Neural cell (in vitro differentiated cells): ENCODE data around the gene HSD17B13. TPM values are rescaled to one million over a fixed set of nuclear protein-coding genes. Genes with fewer than 3 reads are reported as not detected.

ENCODE experiments used
- H2AFZ ChIP-seq: fragments of 200-600, 300-800 bp; sonication (generic), shearing (Covaris generic); 2 replicates; pipeline ENCODE4 v1.6.0; 2014; ENCODE audit warnings: low read depth, mild to moderate bottlenecking, antibody characterized with exemption, low read length, moderate library complexity
- H3F3A ChIP-seq: fragments of 200-600 bp; shearing (Covaris generic); 2 replicates; pipeline ENCODE4 v1.6.1; 2016; ENCODE audit warnings: mild to moderate bottlenecking, moderate library complexity, mixed read lengths, antibody characterized with exemption, low read length; ENCODE audit not compliant: insufficient read depth, poor library complexity, severe bottlenecking
- H3K27ac ChIP-seq: fragments of 200-600, 300-800 bp; sonication (generic), shearing (Covaris generic); 2 replicates; pipeline ENCODE4 v1.5.1; 2014; ENCODE audit warnings: mild to moderate bottlenecking, low read length, moderate library complexity
- H3K27me3 ChIP-seq: fragments of 300-800, 200-600 bp; sonication (generic), shearing (Covaris generic); 2 replicates; pipeline ENCODE4 v1.6.0; 2014; ENCODE audit warnings: mild to moderate bottlenecking, low read depth, low read length, moderate library complexity; ENCODE audit not compliant: insufficient read depth
- H3K36me3 ChIP-seq: fragments of 300-800, 200-600 bp; sonication (generic), shearing (Covaris generic); 2 replicates; pipeline ENCODE4 v1.5.1; 2014; ENCODE audit warnings: mild to moderate bottlenecking, antibody characterized with exemption, low read length, moderate library complexity; ENCODE audit not compliant: insufficient read depth
- H3K4me2 ChIP-seq: fragments of 300-800, 200-600 bp; sonication (generic), shearing (Covaris generic); 2 replicates; pipeline ENCODE4 v1.6.0; 2014; ENCODE audit warnings: mild to moderate bottlenecking, low read length
- H3K4me3 ChIP-seq: fragments of 300-800, 200-600 bp; sonication (generic), shearing (Covaris generic); 2 replicates; pipeline ENCODE4 v1.5.1; 2014; ENCODE audit warnings: mild to moderate bottlenecking, low read length, moderate library complexity
- H3K79me2 ChIP-seq: fragments of 200-600 bp; shearing (Covaris generic); replicated peaks from 2 replicates; pipeline ENCODE4 v1.6.0; 2014; ENCODE audit warnings: mild to moderate bottlenecking, low read length, moderate library complexity; ENCODE audit not compliant: insufficient read depth
- H3K9ac ChIP-seq: fragments of 300-800, 200-600 bp; sonication (generic), shearing (Covaris generic); 2 replicates; pipeline ENCODE4 v1.6.1; 2016; ENCODE audit warnings: mild to moderate bottlenecking, low read length, mixed read lengths
- H3K9me2 ChIP-seq: fragments of 200-600 bp; shearing (Covaris generic); 2 replicates; pipeline ENCODE4 v1.6.1; 2016; ENCODE audit warnings: mild to moderate bottlenecking, low read length, mixed read lengths; ENCODE audit not compliant: insufficient read depth
- H3K9me3 ChIP-seq: fragments of 200-600, 300-800 bp; sonication (generic), shearing (Covaris generic); 2 replicates; pipeline ENCODE4 v1.6.1; 2016; ENCODE audit warnings: mild to moderate bottlenecking, mixed run types, low read length, moderate library complexity, mixed read lengths
- H4K20me1 ChIP-seq: fragments of 200-600 bp; shearing (Covaris generic); 2 replicates; pipeline ENCODE4 v1.6.1; 2016; ENCODE audit warnings: mild to moderate bottlenecking, mixed run types; ENCODE audit not compliant: insufficient read depth
- CTCF ChIP-seq: fragments of 450-650 bp; IDR thresholded peaks from 2 replicates; pipeline ENCODE4 v1.5.1; 2014; ENCODE audit warnings: antibody characterized with exemption, mild to moderate bottlenecking, moderate library complexity; ENCODE audit not compliant: poor library complexity, severe bottlenecking
- EP300 ChIP-seq: fragments of 450-650 bp; conservative IDR thresholded peaks from 2 replicates; pipeline ENCODE4 v1.6.1; 2014; ENCODE audit warnings: antibody characterized with exemption, mild to moderate bottlenecking, moderate library complexity; ENCODE audit not compliant: poor library complexity, severe bottlenecking
- EZH2 ChIP-seq: fragments of 200-600, 300-800 bp; shearing (Covaris generic), sonication (generic); IDR thresholded peaks from 2 replicates; pipeline ENCODE4 v1.6.1; 2014; ENCODE audit warnings: antibody characterized with exemption, low read length, borderline replicate concordance, mild to moderate bottlenecking; ENCODE audit not compliant: insufficient read depth, poor library complexity, severe bottlenecking
- MXI1 ChIP-seq: fragments of 450-650 bp; conservative IDR thresholded peaks from 2 replicates; pipeline ENCODE4 v1.6.1; 2014; ENCODE audit warnings: antibody characterized with exemption, mild to moderate bottlenecking; ENCODE audit not compliant: poor library complexity, severe bottlenecking
- POLR2AphosphoS5 ChIP-seq: IDR thresholded peaks from 2 replicates; pipeline ENCODE4 v1.6.1; 2012
- RAD21 ChIP-seq: fragments of 450-650 bp; conservative IDR thresholded peaks from 2 replicates; pipeline ENCODE4 v1.6.1; 2014; ENCODE audit warnings: antibody characterized with exemption, mild to moderate bottlenecking, moderate library complexity
- SMC3 ChIP-seq: fragments of 450-650 bp; conservative IDR thresholded peaks from 2 replicates; pipeline ENCODE4 v1.6.1; 2014; ENCODE audit warnings: antibody characterized with exemption, mild to moderate bottlenecking, moderate library complexity; ENCODE audit not compliant: poor library complexity
- TAF1 ChIP-seq: IDR thresholded peaks from 2 replicates; pipeline ENCODE4 v1.6.1; 2012; ENCODE audit warnings: low read depth
- polyA plus RNA-seq: library from polyadenylated mRNA; depleted of rRNA; stranded (reverse); fragments of >200 nt; gene quantifications from 2 replicates; pipeline ENCODE4 v1.2.3, GENCODE V29; 2014
- small RNA-seq, 3 experiments: library from RNA; depleted of rRNA; stranded (forward); fragments of <200 nt; gene quantifications; one replicate each; pipeline ENCODE3, GENCODE V24; 2012
- TF ChIP-seq, protein P1 (sequence below): IDR thresholded peaks from 2 replicates; pipeline ENCODE4 v1.6.1; 2012; ENCODE audit warnings: borderline replicate concordance

HSD17B13 gene
- polyA plus RNA-seq, 1 donor from 2014 or later = not detected

DNA sequence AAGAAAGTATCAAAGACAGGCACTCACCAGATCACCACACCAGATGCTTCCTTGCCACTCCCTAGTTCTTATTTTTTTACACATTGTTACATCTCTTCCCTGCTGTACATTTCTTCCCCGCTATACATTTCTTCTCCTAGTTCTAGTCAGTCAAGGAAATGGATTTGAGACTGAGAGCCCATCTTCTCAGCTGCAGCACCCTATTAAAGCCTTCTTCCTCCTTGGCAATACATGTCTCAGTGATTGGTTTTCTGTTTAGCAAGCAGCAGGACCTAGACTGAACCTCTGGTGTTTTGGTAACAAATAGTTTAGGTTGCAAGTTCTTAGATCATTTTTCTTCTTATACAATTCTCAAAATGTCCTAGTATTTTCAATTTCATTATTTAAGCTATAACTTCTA, 66.9 kb downstream of the HSD17B13 start:
- H3K9me2 ChIP-seq = no peaks in the 10 kb centered on the region
- H3K9me3 ChIP-seq = no peaks in the 10 kb centered on the region
- no peaks in the 10 kb centered on the region for H3K79me2 ChIP-seq
- H3K27me3 ChIP-seq = no peaks in the 10 kb centered on the region
- H4K20me1 ChIP-seq = no peaks in the 10 kb centered on the region
- no peak overlapping the region for H3K27ac ChIP-seq
- no peak overlapping the region for H3K4me3 ChIP-seq
- no peaks in the 10 kb centered on the region for H3K36me3 ChIP-seq
- no peak overlapping the region for H3K9ac ChIP-seq
- H2AFZ ChIP-seq = no peak overlapping the region
- no peak overlapping the region for H3K4me2 ChIP-seq
- no peak for TF ChIP-seq MXI1
- TF ChIP-seq EP300 = no peak
- TF ChIP-seq, protein P1, sequence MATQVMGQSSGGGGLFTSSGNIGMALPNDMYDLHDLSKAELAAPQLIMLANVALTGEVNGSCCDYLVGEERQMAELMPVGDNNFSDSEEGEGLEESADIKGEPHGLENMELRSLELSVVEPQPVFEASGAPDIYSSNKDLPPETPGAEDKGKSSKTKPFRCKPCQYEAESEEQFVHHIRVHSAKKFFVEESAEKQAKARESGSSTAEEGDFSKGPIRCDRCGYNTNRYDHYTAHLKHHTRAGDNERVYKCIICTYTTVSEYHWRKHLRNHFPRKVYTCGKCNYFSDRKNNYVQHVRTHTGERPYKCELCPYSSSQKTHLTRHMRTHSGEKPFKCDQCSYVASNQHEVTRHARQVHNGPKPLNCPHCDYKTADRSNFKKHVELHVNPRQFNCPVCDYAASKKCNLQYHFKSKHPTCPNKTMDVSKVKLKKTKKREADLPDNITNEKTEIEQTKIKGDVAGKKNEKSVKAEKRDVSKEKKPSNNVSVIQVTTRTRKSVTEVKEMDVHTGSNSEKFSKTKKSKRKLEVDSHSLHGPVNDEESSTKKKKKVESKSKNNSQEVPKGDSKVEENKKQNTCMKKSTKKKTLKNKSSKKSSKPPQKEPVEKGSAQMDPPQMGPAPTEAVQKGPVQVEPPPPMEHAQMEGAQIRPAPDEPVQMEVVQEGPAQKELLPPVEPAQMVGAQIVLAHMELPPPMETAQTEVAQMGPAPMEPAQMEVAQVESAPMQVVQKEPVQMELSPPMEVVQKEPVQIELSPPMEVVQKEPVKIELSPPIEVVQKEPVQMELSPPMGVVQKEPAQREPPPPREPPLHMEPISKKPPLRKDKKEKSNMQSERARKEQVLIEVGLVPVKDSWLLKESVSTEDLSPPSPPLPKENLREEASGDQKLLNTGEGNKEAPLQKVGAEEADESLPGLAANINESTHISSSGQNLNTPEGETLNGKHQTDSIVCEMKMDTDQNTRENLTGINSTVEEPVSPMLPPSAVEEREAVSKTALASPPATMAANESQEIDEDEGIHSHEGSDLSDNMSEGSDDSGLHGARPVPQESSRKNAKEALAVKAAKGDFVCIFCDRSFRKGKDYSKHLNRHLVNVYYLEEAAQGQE = no peak
- no peak for TF ChIP-seq SMC3
- TF ChIP-seq RAD21 = no peak
- no peak for TF ChIP-seq TAF1
- no peak for TF ChIP-seq POLR2AphosphoS5
- TF ChIP-seq EZH2 = no peak
- TF ChIP-seq CTCF = no peak
- no peaks in the 10 kb centered on the region for H3F3A ChIP-seq

Small RNAs within 50 kb of the gene (small RNA-seq; reads per million reads assigned to genes)
- gene MIR5705 = 0 reads per million in 3 experiments

Other genes with a start within 250 kb of the HSD17B13 start
- gene KLHL8, start 102.3 kb downstream of the HSD17B13 start, polyA plus RNA-seq = 15.0 and 16.6 TPM in 2 replicates
- gene HSD17B11, start 68.3 kb upstream of the HSD17B13 start, polyA plus RNA-seq = 2.2 and 3.4 TPM in 2 replicates
- gene NUDT9, start 99.7 kb upstream of the HSD17B13 start, polyA plus RNA-seq = 22.4 and 25.5 TPM in 2 replicates
- gene SPARCL1, start 206.5 kb upstream of the HSD17B13 start, polyA plus RNA-seq = 0.89 TPM in 1 of 2 replicates, not detected in the other